Tibial nerve (tissue), 4 donors: ENCODE measurements around the gene EBF3.

ENCODE experiments used
- CTCF ChIP-seq, 5 experiments: fragments of 200-600 bp in 3 of 5; fragments of 450-650 bp in 2 of 5; sonication (generic) in 3 of 5; IDR thresholded peaks; one replicate each; pipeline ENCODE4 v1.5.1; 2016 to 2019; ENCODE audit warnings: antibody characterized with exemption in 5 of 5, mild to moderate bottlenecking in 3 of 5, moderate library complexity in 2 of 5
- EP300 ChIP-seq, 2 donors: sonication (generic); formaldehyde crosslinking; IDR thresholded peaks; one replicate each; pipeline ENCODE4 v1.6.1; 2017; ENCODE audit warnings: antibody characterized with exemption in 2 of 2, mild to moderate bottlenecking in 1 of 2
- POLR2A ChIP-seq, 2 donors: fragments of 450-650 bp; IDR thresholded peaks; one replicate each; pipeline ENCODE4 v1.6.1; 2017; ENCODE audit warnings: antibody characterized with exemption in 2 of 2, mild to moderate bottlenecking in 2 of 2, moderate library complexity in 2 of 2

GRCh38 chr10:129945941-129946760, 17.9 kb downstream of the EBF3 start:
- TF ChIP-seq POLR2A (IDR thresholded peaks at IDR 0.05) (peak in 1 of 2 donors; percentile 62), CTCF (IDR thresholded peaks at IDR 0.05) (no peak), EP300 (IDR thresholded peaks at IDR 0.05) (peak; percentile 47 to 72)
